Measurements from ENCODE around the gene VWA5B2. TPM values are rescaled to one million over a fixed set of nuclear protein-coding genes. Genes with fewer than 3 reads are reported as not detected.

The VWA5B2 gene
- total and polyA plus RNA-seq, 2 of the 13 experiments (the other 11 are each of a cell fraction or from before 2014, with no cell fraction given): 0.03 to 0.04 TPM

- TF ChIP-seq GLMP (CRISPR knock-in tag; IDR thresholded peaks at IDR 0.05; ENCODE audit: borderline replicate concordance): no peak
- TF ChIP-seq NR2C2 (CRISPR knock-in tag; IDR thresholded peaks at IDR 0.05; ENCODE audit: borderline replicate concordance): peak; percentile 93
- TF ChIP-seq IRX3 (CRISPR knock-in tag; IDR thresholded peaks at IDR 0.05; ENCODE audit: borderline replicate concordance, low read depth): peak; percentile 60; the same call in 1 of the 2 replicates
- TF ChIP-seq ZNF543 (CRISPR knock-in tag; IDR thresholded peaks at IDR 0.05): peak; percentile 93
- no peak for TF ChIP-seq CEBPZ (IDR thresholded peaks at IDR 0.05; ENCODE audit: low read length)
- TF ChIP-seq HIC2 (CRISPR knock-in tag; IDR thresholded peaks at IDR 0.05; ENCODE audit: low read depth): peak; percentile 75; the same call in 1 of the 2 replicates
- peak; percentile 93; the same call in 1 of the 2 replicates for TF ChIP-seq ZFP37 (CRISPR knock-in tag; IDR thresholded peaks at IDR 0.05; ENCODE audit: borderline replicate concordance)
- TF ChIP-seq BCL6 (CRISPR knock-in tag; IDR thresholded peaks at IDR 0.05): peak; percentile 83
- TF ChIP-seq ZNF644 (CRISPR knock-in tag; IDR thresholded peaks at IDR 0.05; ENCODE audit: low read depth): no peak
- 0 out of 2 replicates have a peak, but pooled peaks have one; percentile 22 for TF ChIP-seq ZNF333 (CRISPR knock-in tag; IDR thresholded peaks at IDR 0.05; ENCODE audit: borderline replicate concordance)
- peak; percentile 96 for TF ChIP-seq SMAD3 (CRISPR knock-in tag; IDR thresholded peaks at IDR 0.05)
- TF ChIP-seq EHMT2 (IDR thresholded peaks at IDR 0.05; ENCODE audit: borderline replicate concordance, low read depth, low read length): peak; percentile 53; the same call in 1 of the 2 replicates
- no peak for TF ChIP-seq ZKSCAN1 (IDR thresholded peaks at IDR 0.05; ENCODE audit: low read length)
- TF ChIP-seq USF2 (IDR thresholded peaks at IDR 0.05; ENCODE audit: low read depth, low read length): no peak
- 0 out of 2 replicates have a peak, but pooled peaks have one; percentile 39 for TF ChIP-seq USF2 (CRISPR knock-in tag; IDR thresholded peaks at IDR 0.05; ENCODE audit: borderline replicate concordance)
- TF ChIP-seq ZNF501 (CRISPR knock-in tag; IDR thresholded peaks at IDR 0.05): peak; percentile 52; the same call in 1 of the 2 replicates
- TF ChIP-seq ZNF136 (CRISPR knock-in tag; IDR thresholded peaks at IDR 0.05; ENCODE audit: low read depth): no peak
- peak; percentile 78 for TF ChIP-seq ZNF891 (CRISPR knock-in tag; IDR thresholded peaks at IDR 0.05)
Measured at GRCh38 chr3:184241447-184242296, 12.3 kb downstream of the VWA5B2 start (continued).

Measured in HepG2 (cell line).